GM12892 (cell line): ENCODE results near the gene ESRRA.

ENCODE experiments used
- POLR2A ChIP-seq: IDR thresholded peaks from 2 replicates; pipeline ENCODE4 v1.6.1; 2011; ENCODE audit warnings: low read depth, low read length, control low read depth
- POLR2AphosphoS5 ChIP-seq: IDR thresholded peaks from 2 replicates; pipeline ENCODE4 v1.6.1; 2011; ENCODE audit warnings: low read depth, low read length, control low read depth
- TAF1 ChIP-seq: IDR thresholded peaks from 2 replicates; pipeline ENCODE4 v1.6.1; 2011; ENCODE audit warnings: low read depth, mild to moderate bottlenecking, control low read depth, low read length, borderline replicate concordance

DNA sequence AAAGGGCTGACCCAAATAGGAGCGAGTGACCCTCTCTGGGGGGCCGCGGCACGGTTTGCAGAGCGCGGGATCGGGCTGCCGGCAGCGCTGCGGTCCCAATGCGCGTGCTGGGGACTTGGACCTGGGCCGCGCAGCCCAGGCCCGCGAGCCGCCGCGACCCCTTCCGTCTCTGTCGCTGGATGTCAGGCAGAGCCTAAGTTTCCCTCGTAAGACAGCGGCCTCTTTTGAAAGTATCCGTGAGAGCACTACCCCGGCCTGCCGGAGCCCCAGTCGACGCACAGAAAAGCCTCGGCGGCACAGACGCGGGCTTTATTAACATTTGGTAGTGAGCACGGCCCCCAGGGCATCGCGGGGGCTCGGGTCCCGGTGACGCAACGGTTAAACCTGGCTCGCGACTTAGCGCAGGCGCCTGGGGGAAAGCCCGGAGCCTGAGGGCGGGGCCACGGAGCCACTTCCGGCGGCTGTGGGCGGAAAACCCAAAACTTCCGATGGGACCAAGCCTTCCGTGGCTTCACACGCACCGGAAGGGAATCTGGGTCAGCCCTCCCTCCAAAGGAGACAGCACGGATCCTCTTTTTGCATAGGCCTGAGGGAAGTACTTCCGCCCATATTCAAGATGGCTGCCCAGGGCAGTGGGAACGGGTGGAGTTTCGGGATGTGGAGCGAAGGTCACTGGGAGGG lies 35.6 kb upstream of the ESRRA start:
- TF ChIP-seq POLR2A = peak; percentile 57
- peak; percentile 27 for TF ChIP-seq POLR2AphosphoS5
- TF ChIP-seq TAF1 = peak; percentile 12; the same call in 1 of the 2 replicates
